ENCODE measurements around the gene G6PC1.
"Not testable (repeated sequence)": the region's sequence is repeated elsewhere in the genome, so short reads cannot be mapped to it uniquely, and the experiment has no call there.

The G6PC1 gene

DNA sequence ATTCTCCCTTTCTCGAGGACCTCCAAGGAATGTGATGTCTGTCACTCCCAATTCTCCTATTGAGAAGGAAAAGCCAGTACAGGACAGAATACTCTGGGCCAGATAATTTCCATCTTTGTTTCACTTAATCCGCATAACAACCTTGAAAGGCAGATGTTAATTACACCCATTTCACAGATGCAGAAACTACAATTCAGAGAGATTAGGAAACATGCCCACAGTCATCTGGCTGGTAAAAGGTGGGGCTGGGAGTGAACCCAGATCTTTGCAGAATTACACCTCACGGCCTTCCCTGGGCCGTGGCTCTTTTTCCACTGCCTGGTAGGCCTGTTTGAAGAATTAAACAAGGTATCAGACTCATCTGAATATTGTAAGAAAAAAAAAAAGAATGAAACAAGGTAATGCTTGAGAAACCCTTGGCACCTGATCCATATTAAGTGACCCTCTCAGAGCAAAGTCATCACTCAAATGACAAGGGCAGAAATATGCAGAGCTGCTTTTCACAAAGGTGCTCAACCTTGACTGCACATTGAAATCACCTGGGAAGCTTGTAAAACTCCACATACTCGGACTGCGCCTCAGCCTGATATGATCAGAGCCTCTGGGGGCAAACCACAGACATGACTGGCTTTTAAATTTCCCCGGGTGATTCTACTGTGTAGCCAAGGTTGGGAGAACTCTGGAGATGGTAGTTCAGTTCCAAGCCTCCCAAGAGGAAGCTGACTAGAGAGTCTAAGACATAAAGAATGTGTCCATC lies 16.6 kb upstream of the G6PC1 start:
- H3K4me3 ChIP-seq (ENCODE audit: low read length), result no peak overlapping the region
- TF ChIP-seq, protein P1, sequence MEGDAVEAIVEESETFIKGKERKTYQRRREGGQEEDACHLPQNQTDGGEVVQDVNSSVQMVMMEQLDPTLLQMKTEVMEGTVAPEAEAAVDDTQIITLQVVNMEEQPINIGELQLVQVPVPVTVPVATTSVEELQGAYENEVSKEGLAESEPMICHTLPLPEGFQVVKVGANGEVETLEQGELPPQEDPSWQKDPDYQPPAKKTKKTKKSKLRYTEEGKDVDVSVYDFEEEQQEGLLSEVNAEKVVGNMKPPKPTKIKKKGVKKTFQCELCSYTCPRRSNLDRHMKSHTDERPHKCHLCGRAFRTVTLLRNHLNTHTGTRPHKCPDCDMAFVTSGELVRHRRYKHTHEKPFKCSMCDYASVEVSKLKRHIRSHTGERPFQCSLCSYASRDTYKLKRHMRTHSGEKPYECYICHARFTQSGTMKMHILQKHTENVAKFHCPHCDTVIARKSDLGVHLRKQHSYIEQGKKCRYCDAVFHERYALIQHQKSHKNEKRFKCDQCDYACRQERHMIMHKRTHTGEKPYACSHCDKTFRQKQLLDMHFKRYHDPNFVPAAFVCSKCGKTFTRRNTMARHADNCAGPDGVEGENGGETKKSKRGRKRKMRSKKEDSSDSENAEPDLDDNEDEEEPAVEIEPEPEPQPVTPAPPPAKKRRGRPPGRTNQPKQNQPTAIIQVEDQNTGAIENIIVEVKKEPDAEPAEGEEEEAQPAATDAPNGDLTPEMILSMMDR (IDR thresholded peaks at IDR 0.05; ENCODE audit: insufficient read depth, low read depth, low read length, missing control alignments), result no peak
- DNase-seq (ENCODE audit: low read depth), result no peak

DNA sequence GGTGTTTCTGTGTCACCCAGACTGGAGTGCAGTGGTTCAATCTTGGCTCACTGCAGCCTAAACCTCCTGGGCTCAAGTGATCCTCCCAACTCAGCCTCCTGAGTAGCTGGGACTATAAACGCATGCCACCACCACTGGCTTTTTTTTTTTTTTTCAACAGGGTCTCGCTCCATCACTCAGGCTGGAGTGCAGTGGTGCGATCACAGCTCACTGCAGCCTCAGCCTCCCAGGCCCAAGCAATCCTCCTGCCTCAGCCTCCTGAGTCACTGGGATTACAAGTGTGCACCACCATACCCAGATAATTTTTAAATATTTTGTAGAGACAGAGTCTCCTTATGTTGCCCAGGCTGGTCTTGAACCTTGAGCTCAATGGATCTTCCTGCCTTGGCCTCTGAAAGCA lies 14.8 kb upstream of the G6PC1 start:
- DNase-seq (ENCODE audit: low read depth); H3K4me3 ChIP-seq (ENCODE audit: low read length): not testable (repeated sequence)

- H3K4me3 ChIP-seq (ENCODE audit: low read length), result no peak overlapping the region
- TF ChIP-seq, protein P1 (IDR thresholded peaks at IDR 0.05; ENCODE audit: insufficient read depth, low read depth, low read length, missing control alignments), result no peak
- no peak for DNase-seq (ENCODE audit: low read depth)
Observed at GRCh38 chr17:42886283-42887176, 14.1 kb upstream of the G6PC1 start.

GRCh38 chr17:42889809-42890208 lies 10.8 kb upstream of the G6PC1 start:
- no peak overlapping the region for H3K4me3 ChIP-seq (ENCODE audit: low read length)
- TF ChIP-seq, protein P1 (IDR thresholded peaks at IDR 0.05; ENCODE audit: insufficient read depth, low read depth, low read length, missing control alignments), result no peak
- DNase-seq (ENCODE audit: low read depth), result no peak

- H3K4me3 ChIP-seq (ENCODE audit: low read length), result no peak overlapping the region
- no peak for DNase-seq (ENCODE audit: low read depth)
- TF ChIP-seq, protein P1 (IDR thresholded peaks at IDR 0.05; ENCODE audit: insufficient read depth, low read depth, low read length, missing control alignments), result no peak
Observed at GRCh38 chr17:42891539-42892152, 9.0 kb upstream of the G6PC1 start.

GRCh38 chr17:42893359-42893758 lies 7.2 kb upstream of the G6PC1 start:
- TF ChIP-seq, protein P1 (IDR thresholded peaks at IDR 0.05; ENCODE audit: insufficient read depth, low read depth, low read length, missing control alignments), result no peak
- no peak for DNase-seq (ENCODE audit: low read depth)
- H3K4me3 ChIP-seq (ENCODE audit: low read length), result no peak overlapping the region
